Esophagus muscularis mucosa (tissue), 4 donors: ENCODE data around the gene BRD3OS. TPM values are rescaled to one million over a fixed set of nuclear protein-coding genes. Genes with fewer than 3 reads are reported as not detected.

Source experiments
- DNase-seq: peaks from one replicate; pipeline ENCODE4 v3.0.0-alpha.2; 2017; ENCODE audit errors: extremely low spot score
- H3K27ac ChIP-seq, 4 donors: fragments of 200-600 bp; sonication (generic); replicated peaks in 1 of 4; 1 replicate in 3 of 4; 2 replicates in 1 of 4; pipeline ENCODE4 v1.5.1; 2016 to 2019; ENCODE audit warnings: mild to moderate bottlenecking in 1 of 4
- H3K27me3 ChIP-seq, 4 donors: fragments of 200-600 bp; sonication (generic); one replicate each; pipeline versions ENCODE4 v1.5.1 to v1.6.0; 2016 to 2019
- H3K36me3 ChIP-seq, 4 donors: fragments of 200-600 bp; sonication (generic); one replicate each; pipeline ENCODE4 v1.5.1; 2016 to 2019
- H3K4me1 ChIP-seq, 4 donors: fragments of 200-600 bp; sonication (generic); one replicate each; pipeline ENCODE4 v1.5.1; 2016 to 2019
- H3K4me3 ChIP-seq, 4 donors: fragments of 200-600 bp; sonication (generic); 1 replicate in 2 of 4; 2 replicates in 2 of 4; pipeline ENCODE4 v1.5.1; 2016 to 2019; ENCODE audit warnings: mild to moderate bottlenecking in 4 of 4, moderate library complexity in 1 of 4
- H3K9me3 ChIP-seq, 4 donors: fragments of 200-600 bp; sonication (generic); 1 replicate in 3 of 4; 2 replicates in 1 of 4; pipeline ENCODE4 v1.5.1; 2016 to 2019
- EP300 ChIP-seq: sonication (generic); formaldehyde crosslinking; IDR thresholded peaks from one replicate; pipeline ENCODE4 v1.6.1; 2017; ENCODE audit warnings: antibody characterized with exemption
- POLR2A ChIP-seq: fragments of 450-650 bp; IDR thresholded peaks from one replicate; pipeline ENCODE4 v1.6.1; 2017; ENCODE audit warnings: antibody characterized with exemption, moderate library complexity, mild to moderate bottlenecking, low read depth
- POLR2AphosphoS5 ChIP-seq, 2 donors: sonication (generic); formaldehyde crosslinking; IDR thresholded peaks; one replicate each; pipeline ENCODE4 v1.6.1; 2017; ENCODE audit warnings: antibody characterized with exemption in 2 of 2
- WGBS: methylation state at CpG from one replicate; pipeline ENCODE4 v1.1.5; 2018; 5-methylcytosine and 5-hydroxymethylcytosine counted together
- intact Hi-C: fragments of 100-400 bp; cut with DNase I; formaldehyde crosslinking; loops from one replicate; pipeline ENCODE4 v1.15.1; 2023
- total RNA-seq, 4 donors: library from RNA; depleted of rRNA; stranded (reverse); fragments of >200 nt; gene quantifications; one replicate each; pipeline versions ENCODE4 v1.1.0 to v1.2.1, GENCODE V29; 2016
- TF ChIP-seq, protein P1 (sequence below), 3 experiments: fragments of 200-600 bp in 2 of 3; fragments of 450-650 bp in 1 of 3; sonication (generic) in 2 of 3; IDR thresholded peaks; one replicate each; pipeline ENCODE4 v1.5.1; 2017 to 2019; ENCODE audit warnings: antibody characterized with exemption in 3 of 3, mild to moderate bottlenecking in 2 of 3, moderate library complexity in 1 of 3

BRD3OS gene
- total RNA-seq, 4 donors from 2014 or later, result 13.4 to 33.4 (median 21.7) TPM

DNA sequence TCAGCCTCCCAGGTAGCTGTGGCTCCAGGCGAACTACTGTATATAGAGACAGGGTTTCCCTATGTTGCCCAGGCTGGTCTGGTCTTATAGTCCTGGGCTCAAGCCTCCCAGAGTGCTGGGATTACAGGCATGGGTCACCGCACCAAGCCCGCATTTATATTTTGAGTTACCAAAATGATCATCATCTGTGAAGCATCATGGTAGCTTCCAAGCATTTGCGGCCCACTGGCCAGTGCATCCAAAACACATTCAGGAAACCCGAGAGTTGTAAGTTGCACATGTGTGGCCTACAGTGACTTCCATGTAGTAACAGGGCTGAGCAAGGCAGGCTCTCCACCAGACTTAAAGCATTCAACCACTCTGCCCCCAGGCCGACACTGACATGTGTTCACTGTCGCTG is 2.3 kb downstream of the BRD3OS start:
- WGBS, result 84% methylated on average over 7 of the region's 7 CpGs
- H3K4me1 ChIP-seq, result peaks cover 8 to 19% (median 18%) of the 10 kb centered on the region in 4 donors
- TF ChIP-seq POLR2AphosphoS5 (IDR thresholded peaks at IDR 0.05) (no peak), EP300 (no peak), POLR2A (no peak)
- TF ChIP-seq, protein P1, sequence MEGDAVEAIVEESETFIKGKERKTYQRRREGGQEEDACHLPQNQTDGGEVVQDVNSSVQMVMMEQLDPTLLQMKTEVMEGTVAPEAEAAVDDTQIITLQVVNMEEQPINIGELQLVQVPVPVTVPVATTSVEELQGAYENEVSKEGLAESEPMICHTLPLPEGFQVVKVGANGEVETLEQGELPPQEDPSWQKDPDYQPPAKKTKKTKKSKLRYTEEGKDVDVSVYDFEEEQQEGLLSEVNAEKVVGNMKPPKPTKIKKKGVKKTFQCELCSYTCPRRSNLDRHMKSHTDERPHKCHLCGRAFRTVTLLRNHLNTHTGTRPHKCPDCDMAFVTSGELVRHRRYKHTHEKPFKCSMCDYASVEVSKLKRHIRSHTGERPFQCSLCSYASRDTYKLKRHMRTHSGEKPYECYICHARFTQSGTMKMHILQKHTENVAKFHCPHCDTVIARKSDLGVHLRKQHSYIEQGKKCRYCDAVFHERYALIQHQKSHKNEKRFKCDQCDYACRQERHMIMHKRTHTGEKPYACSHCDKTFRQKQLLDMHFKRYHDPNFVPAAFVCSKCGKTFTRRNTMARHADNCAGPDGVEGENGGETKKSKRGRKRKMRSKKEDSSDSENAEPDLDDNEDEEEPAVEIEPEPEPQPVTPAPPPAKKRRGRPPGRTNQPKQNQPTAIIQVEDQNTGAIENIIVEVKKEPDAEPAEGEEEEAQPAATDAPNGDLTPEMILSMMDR (IDR thresholded peaks at IDR 0.05), result no peak
- peaks cover 13 to 53% (median 44%) of the 10 kb centered on the region in 4 donors for H3K36me3 ChIP-seq
- H3K27me3 ChIP-seq, result no peaks in the 10 kb centered on the region
- no peak overlapping the region for H3K27ac ChIP-seq
- H3K9me3 ChIP-seq, result no peaks in the 10 kb centered on the region
- no peak for DNase-seq
- intact Hi-C loops, result loop anchor here (10.0 kb wide), 1 partner anchor 107 kb away; the partner anchor contains the start of gene WDR5
- no peak overlapping the region for H3K4me3 ChIP-seq

DNA sequence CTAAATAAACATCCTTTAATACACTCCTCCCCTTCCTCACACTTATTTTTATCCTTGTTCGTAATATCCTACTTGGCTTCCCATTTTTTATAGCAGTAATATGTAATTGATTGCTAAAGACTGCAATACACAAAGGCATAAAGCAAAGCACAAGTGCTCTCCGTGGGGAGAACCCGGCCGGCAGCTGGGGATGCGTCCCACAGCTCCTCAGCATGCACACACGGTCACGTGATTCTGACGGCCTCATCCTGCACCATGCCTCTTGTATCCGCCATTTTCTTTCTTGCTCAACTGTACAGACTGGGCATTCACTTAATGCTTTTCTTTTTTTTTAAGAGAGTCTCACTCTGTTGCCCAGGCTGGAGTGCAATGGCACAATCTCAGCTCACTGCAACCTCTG is 2.8 kb downstream of the BRD3OS start:
- Histone ChIP-seq H3K27ac (no peak overlapping the region), H3K4me3 (no peak overlapping the region), H3K4me1 (peaks cover 8 to 19% (median 18%) of the 10 kb centered on the region in 4 donors), H3K9me3 (no peaks in the 10 kb centered on the region), H3K36me3 (peaks cover 17 to 58% (median 49%) of the 10 kb centered on the region in 4 donors), H3K27me3 (no peaks in the 10 kb centered on the region)
- TF ChIP-seq, protein P1 (IDR thresholded peaks at IDR 0.05), result no peak
- TF ChIP-seq POLR2AphosphoS5 (IDR thresholded peaks at IDR 0.05) (no peak), POLR2A (no peak), EP300 (no peak)
- intact Hi-C loops, result loop anchor here (10.0 kb wide), 1 partner anchor 107 kb away; the partner anchor contains the start of gene WDR5
- DNase-seq, result no peak
- 92% methylated on average over 9 of the region's 9 CpGs for WGBS

DNA sequence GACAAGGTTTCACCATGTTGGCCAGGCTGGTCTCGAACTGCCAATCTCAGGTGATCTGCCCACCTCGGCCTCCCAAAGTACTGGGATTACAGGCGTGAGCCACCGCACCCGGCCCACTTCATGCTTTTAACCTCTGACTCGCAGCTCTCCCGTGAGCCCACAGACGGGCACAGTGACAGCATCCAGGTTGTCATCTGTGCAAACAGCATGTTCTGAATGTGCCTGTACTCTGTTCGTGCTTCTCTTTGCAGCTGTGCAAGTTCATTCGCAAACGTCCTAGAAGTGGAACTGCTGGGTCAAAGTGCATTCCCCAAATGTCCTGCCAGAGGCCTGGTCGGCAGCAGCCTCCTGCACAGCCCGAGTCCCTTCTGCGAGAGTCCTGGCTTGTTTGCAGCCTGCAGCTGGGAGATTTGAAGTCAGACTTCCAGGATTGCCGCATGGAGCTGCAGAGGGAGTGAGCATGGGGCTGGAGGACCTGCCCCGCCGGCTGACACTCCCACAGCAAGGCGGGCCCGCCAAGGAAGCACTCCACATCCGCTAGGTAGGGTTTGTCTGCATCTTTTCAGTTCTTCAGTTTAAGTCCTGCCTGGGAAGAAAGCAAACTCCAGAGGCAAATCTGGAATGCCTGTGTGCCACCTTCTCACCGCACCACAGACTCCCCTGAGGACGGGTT is 3.4 kb downstream of the BRD3OS start:
- peaks cover 24 to 65% (median 55%) of the 10 kb centered on the region in 4 donors for H3K36me3 ChIP-seq
- H3K27ac ChIP-seq, result no peak overlapping the region
- WGBS, result 93% methylated on average over 16 of the region's 22 CpGs
- no peaks in the 10 kb centered on the region for H3K27me3 ChIP-seq
- intact Hi-C loops, result loop anchor here (10.0 kb wide), 1 partner anchor 106 kb away; the partner anchor contains the start of gene WDR5
- H3K4me1 ChIP-seq, result peaks cover 8 to 19% (median 18%) of the 10 kb centered on the region in 4 donors
- TF ChIP-seq POLR2A (no peak), EP300 (no peak), POLR2AphosphoS5 (IDR thresholded peaks at IDR 0.05) (no peak)
- TF ChIP-seq, protein P1 (IDR thresholded peaks at IDR 0.05), result no peak
- H3K9me3 ChIP-seq, result no peaks in the 10 kb centered on the region
- DNase-seq, result no peak
- H3K4me3 ChIP-seq, result no peak overlapping the region

DNA sequence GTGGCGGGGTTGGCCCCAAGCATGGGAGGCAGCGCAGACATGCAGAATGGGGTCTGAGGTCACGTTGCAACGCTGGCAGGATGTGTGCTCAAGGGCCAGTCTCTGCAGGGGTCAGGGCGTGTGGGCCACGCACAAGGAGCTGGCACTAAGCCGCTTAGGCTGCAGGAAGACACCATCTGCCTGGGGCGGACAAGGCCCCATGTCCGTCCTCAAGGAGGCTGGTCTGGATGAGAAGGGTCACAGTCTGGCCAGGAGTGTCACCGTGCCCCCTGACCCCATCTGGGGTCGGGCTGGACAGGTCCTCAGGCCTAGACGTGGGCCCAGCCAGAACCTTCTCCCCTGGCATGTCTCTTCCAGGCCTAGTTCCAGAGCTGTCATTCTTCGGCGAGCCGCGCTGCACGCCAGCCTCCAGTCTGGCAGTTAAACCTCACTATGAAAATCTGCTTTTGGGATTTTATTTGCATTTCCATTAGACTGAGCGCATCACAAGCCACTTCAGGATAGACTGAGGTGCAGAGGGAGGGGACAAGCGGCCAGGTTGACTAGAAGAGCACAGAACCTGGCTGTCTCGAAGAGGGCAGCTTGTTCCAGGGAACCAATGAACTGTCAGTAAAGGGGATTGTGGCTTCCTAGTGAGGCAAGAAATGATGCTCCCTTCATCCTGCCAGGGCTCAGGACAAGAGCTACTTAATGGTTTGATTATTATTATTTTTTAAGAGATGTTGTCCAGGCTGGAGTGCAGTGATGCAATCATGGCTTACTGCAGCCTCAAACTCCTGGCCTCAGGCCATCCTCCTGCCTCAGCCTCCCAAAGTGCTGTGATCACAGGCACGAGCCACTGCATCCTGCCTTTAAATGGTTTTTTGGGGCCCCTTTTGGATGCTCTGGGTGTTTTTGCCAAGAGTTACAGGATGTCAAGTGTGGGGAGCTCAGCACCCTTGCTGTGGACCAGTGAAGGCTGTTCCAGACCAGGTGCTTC is 4.3 kb downstream of the BRD3OS start:
- WGBS, result 87% methylated on average over 19 of the region's 21 CpGs
- H3K9me3 ChIP-seq, result no peaks in the 10 kb centered on the region
- TF ChIP-seq, protein P1 (IDR thresholded peaks at IDR 0.05), result no peak
- TF ChIP-seq EP300, result no peak
- peaks cover 8 to 17% (median 15%) of the 10 kb centered on the region in 4 donors for H3K4me1 ChIP-seq
- intact Hi-C loops, result loop anchor here (2.0 to 10.0 kb wide), 2 partner anchors 35 to 105 kb away; partner anchors contain the start of gene WDR5
- no peak for DNase-seq
- H3K27ac ChIP-seq, result no peak overlapping the region
- H3K4me3 ChIP-seq, result no peak overlapping the region
- H3K27me3 ChIP-seq, result no peaks in the 10 kb centered on the region
- H3K36me3 ChIP-seq, result peaks cover 32 to 73% (median 64%) of the 10 kb centered on the region in 4 donors
